Gastrocnemius medialis (tissue), 4 donors: ENCODE results near the gene ZBTB3.

Experiments used
- CTCF ChIP-seq, 5 experiments: fragments of 450-650 bp in 3 of 5; fragments of 200-600 bp in 2 of 5; sonication (generic) in 2 of 5; IDR thresholded peaks in 4 of 5; conservative IDR thresholded peaks in 1 of 5; 1 replicate in 4 of 5; 2 replicates in 1 of 5; pipeline ENCODE4 v1.5.1; 2016 to 2019; ENCODE audit warnings: antibody characterized with exemption in 5 of 5, mild to moderate bottlenecking in 3 of 5, moderate library complexity in 3 of 5
- POLR2A ChIP-seq, 2 donors: fragments of 450-650 bp; IDR thresholded peaks; one replicate each; pipeline ENCODE4 v1.6.1; 2017; ENCODE audit warnings: antibody characterized with exemption in 2 of 2, mild to moderate bottlenecking in 2 of 2, moderate library complexity in 2 of 2

GRCh38 chr11:62708793-62709192 is 45.2 kb downstream of the ZBTB3 start:
- TF ChIP-seq CTCF (IDR thresholded peaks at IDR 0.05 in 4 of 5, conservative IDR thresholded peaks at IDR 0.05 in 1 of 5): no peak
- no peak for TF ChIP-seq POLR2A (IDR thresholded peaks at IDR 0.05)
